ENCODE data around the gene ATAD3B.
"Not testable (repeated sequence)": the region's sequence is repeated elsewhere in the genome, so short reads cannot be mapped to it uniquely, and the experiment has no call there.

ATAD3B gene

DNA sequence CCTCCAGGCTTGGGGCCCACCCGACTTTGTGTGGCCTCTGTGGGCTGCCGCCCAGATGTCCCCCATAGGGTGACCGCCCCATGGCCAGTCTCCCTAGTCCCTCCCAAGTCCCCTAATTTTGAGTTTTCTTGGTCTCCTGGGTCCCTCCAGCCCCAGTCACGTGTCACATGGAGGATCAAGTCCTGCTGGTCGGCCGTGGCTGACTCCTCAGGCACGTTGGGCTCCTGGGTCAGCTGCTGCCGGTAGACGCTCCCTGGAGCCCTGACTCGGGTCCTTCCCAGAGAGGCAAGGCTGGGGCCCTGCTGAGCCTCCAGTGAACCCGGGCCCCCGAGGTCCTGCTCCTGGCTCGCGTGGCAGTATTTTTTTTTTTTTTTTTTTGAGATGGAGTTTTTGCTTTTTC, 11.9 kb upstream of the ATAD3B start:
- H3K27me3 Mint-ChIP-seq (ENCODE audit: low read depth); H3K27ac Mint-ChIP-seq; H3K36me3 Mint-ChIP-seq (ENCODE audit: low read depth): not testable (repeated sequence)

DNA sequence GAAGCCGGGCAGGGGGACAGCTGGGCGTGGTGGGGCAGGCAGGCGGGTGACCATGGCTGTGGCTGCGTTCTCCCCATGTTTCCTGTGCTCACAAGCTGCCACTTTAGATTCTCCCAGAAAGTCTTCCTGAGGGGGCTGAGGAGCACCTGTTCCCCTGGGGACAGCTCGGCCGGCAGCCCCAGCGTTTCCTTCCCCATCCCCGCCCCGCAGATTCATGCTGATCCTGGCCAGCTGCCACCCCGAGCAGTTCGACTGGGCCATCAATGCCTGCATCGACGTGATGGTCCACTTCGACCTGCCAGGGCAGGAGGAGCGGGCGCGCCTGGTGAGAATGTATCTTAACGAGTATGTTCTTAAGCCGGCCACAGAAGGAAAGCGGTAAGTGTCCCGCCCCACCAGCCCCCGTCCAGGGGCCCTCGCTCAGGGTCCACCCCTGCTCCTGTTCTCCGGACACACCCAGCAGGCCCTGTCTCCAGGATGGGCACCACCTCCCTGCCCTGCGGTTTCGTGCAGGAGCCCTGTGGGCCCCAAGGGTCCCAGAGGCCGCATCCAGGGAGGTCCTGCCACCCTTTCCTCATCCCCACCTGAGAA, 10.9 kb upstream of the ATAD3B start:
- no peak overlapping the region for H3K27ac Mint-ChIP-seq
- H3K36me3 Mint-ChIP-seq (ENCODE audit: low read depth): no peaks in the 10 kb centered on the region
- H3K4me3 Mint-ChIP-seq: no peak overlapping the region
- no peaks in the 10 kb centered on the region for H3K4me1 Mint-ChIP-seq
- TF ChIP-seq, protein P1, sequence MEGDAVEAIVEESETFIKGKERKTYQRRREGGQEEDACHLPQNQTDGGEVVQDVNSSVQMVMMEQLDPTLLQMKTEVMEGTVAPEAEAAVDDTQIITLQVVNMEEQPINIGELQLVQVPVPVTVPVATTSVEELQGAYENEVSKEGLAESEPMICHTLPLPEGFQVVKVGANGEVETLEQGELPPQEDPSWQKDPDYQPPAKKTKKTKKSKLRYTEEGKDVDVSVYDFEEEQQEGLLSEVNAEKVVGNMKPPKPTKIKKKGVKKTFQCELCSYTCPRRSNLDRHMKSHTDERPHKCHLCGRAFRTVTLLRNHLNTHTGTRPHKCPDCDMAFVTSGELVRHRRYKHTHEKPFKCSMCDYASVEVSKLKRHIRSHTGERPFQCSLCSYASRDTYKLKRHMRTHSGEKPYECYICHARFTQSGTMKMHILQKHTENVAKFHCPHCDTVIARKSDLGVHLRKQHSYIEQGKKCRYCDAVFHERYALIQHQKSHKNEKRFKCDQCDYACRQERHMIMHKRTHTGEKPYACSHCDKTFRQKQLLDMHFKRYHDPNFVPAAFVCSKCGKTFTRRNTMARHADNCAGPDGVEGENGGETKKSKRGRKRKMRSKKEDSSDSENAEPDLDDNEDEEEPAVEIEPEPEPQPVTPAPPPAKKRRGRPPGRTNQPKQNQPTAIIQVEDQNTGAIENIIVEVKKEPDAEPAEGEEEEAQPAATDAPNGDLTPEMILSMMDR (IDR thresholded peaks at IDR 0.05; ENCODE audit: unreplicated experiment in 3 of 3): no peak
- H3K27me3 Mint-ChIP-seq (ENCODE audit: low read depth): no peaks in the 10 kb centered on the region
- no peaks in the 10 kb centered on the region for H3K9me3 Mint-ChIP-seq

More for the DNA sequence above, 11.9 kb upstream of the ATAD3B start:
- not testable (repeated sequence) for H3K4me1 Mint-ChIP-seq, H3K4me3 Mint-ChIP-seq, H3K9me3 Mint-ChIP-seq

DNA sequence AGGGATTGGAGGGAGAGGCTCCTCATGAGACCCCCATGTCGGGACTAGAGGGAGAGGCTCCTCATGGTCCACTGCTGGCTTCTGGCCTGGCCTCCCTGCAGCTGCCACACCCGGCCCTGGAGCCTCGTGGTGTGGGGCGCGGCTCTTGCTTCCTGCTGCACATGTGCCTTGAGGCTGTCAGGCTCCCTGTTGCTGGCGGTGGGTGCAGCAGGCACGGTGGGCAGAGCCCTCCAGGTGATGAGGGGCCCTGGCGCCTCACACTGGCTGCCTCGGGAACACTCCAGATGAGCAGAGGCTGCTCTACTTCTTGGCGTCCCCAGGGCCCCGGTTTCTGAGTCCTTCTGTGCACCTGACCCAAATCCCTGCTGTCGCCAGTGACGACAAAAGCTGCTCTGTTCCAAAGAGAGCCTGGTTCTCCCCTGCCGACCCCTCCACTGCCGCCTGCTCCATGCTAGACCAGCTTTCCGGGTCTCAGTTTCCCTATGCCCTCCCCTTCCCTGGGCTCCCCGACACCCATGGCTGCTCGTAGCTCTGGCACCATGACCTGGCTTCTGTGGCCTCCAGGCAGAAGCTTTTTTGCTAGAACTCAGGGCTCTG, 9.7 kb upstream of the ATAD3B start:
- Mint-ChIP-seq H3K4me1 (no peaks in the 10 kb centered on the region), H3K27ac (no peak overlapping the region), H3K27me3 (ENCODE audit: low read depth) (no peaks in the 10 kb centered on the region), H3K4me3 (no peak overlapping the region), H3K36me3 (ENCODE audit: low read depth) (no peaks in the 10 kb centered on the region), H3K9me3 (no peaks in the 10 kb centered on the region)
- TF ChIP-seq, protein P1 (IDR thresholded peaks at IDR 0.05; ENCODE audit: unreplicated experiment in 3 of 3): no peak

DNA sequence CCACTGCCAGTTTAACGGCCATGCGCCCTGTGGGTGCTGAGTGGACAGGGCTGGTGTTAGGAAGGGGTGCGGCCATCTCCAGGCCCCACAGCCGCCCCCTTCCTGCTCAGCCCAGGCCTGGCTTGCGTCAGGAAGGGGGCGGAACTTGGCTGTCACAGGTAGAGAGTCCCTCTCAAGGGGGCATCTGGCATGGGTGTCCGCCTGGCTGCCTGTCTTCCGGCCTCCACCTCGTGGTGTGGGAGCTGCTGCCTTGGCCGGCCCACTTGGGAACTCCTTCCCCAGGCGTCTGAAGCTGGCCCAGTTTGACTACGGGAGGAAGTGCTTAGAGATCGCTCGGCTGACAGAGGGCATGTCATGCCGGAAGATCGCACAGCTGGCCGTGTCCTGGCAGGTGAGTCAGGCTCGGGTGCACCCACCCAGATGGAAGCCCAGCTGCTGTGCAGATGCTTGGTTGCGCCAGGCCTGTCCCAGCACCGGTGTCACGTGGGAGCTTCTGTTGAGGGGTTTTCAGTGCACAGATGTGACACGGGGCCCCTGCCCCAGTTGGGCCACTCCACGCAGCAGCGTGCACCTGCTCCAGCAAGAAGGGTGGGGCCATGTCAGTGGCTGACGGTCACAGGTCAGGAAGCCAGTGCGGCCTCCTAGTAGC, 9.1 kb upstream of the ATAD3B start:
- H3K27ac Mint-ChIP-seq: no peak overlapping the region
- H3K4me1 Mint-ChIP-seq: no peaks in the 10 kb centered on the region
- H3K9me3 Mint-ChIP-seq: no peaks in the 10 kb centered on the region

DNA sequence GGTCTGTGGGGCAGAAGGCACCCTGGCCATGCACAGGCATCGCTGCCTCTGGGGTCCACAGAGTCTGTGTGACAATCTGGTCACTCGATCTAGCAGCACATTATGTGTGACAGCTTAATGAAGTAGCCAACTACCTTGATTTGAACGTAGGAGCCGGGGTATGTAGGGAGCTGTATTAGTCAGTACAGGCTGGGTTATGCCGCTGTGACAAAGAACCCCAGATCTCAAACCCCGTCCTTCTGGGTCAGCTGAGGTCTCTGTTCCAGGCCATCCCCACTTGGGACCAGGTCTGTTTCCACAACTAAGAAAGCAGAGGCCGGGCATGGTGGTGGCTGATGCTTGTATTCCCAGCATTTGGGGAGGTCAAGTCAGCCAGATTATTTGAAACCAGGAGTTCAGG, 8.3 kb upstream of the ATAD3B start:
- Mint-ChIP-seq H3K27ac (no peak overlapping the region), H3K4me3 (no peak overlapping the region), H3K27me3 (ENCODE audit: low read depth) (no peaks in the 10 kb centered on the region), H3K9me3 (no peaks in the 10 kb centered on the region), H3K36me3 (ENCODE audit: low read depth) (no peaks in the 10 kb centered on the region), H3K4me1 (no peaks in the 10 kb centered on the region)
- TF ChIP-seq, protein P1 (IDR thresholded peaks at IDR 0.05; ENCODE audit: unreplicated experiment in 3 of 3): no peak

More for the DNA sequence above, 9.1 kb upstream of the ATAD3B start:
- Mint-ChIP-seq H3K27me3 (ENCODE audit: low read depth) (no peaks in the 10 kb centered on the region), H3K36me3 (ENCODE audit: low read depth) (no peaks in the 10 kb centered on the region), H3K4me3 (no peak overlapping the region)
- TF ChIP-seq, protein P1 (IDR thresholded peaks at IDR 0.05; ENCODE audit: unreplicated experiment in 3 of 3): no peak

DNA sequence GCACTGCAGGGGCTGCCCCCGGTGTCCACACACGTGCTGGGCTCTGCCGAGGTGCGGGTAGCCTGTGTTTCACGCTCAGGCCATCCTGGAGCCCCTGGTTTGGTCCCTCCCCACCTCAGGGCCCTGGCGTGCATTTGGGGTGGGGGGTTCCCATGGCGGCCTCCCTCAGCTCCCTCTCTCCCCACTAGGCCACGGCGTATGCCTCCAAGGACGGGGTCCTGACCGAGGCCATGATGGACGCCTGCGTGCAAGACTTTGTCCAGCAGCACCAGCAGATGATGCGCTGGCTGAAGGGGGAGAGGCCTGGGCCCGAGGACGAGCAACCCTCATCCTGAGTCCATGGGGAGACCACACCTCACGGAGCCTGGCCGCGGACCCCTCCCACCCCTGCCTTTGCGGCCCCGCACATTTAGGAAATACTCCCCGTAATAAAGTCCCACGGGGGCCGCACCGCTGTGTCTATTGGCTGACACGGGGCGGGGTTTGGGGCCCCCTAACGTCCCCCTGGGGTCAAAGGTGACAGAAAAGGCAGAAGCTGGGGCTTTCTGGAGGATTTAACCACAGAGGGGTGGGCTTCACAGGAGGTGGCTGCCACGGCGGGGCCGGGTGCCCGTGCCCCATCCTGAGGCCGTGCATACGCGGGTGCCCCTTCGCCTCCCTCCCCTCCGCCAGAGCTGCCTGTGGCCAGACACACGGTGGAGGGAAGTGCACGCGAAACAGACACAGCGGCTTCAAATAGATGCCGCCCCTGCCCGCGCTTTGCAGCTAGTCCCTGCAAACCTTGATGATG, 3.2 kb upstream of the ATAD3B start:
- H3K27me3 Mint-ChIP-seq (ENCODE audit: low read depth); H3K4me3 Mint-ChIP-seq; H3K36me3 Mint-ChIP-seq (ENCODE audit: low read depth); H3K9me3 Mint-ChIP-seq; H3K27ac Mint-ChIP-seq: not testable (repeated sequence)
- peaks cover 13% of the 10 kb centered on the region for H3K4me1 Mint-ChIP-seq

Measured in nephron (organoid).